Endothelial cell of umbilical vein (primary cell): Measurements from ENCODE around the gene ADCY2.

ENCODE experiments used
- POLR2A ChIP-seq: IDR thresholded peaks from 2 replicates; pipeline ENCODE4 v1.6.1; 2012; ENCODE audit warnings: low read depth, mild to moderate bottlenecking, control low read depth, low read length
- TF ChIP-seq, protein P1 (sequence below), 2 donors: IDR thresholded peaks; 1 replicate in 1 of 2; 2 replicates in 1 of 2; pipeline ENCODE4 v1.5.1; 2011; ENCODE audit warnings: low read length in 2 of 2, mild to moderate bottlenecking in 2 of 2, moderate library complexity in 2 of 2, control low read depth in 1 of 2, inconsistent platforms in 1 of 2, low read depth in 1 of 2; ENCODE audit not compliant: insufficient read depth in 1 of 2; ENCODE audit errors: extremely low read depth in 1 of 2

DNA sequence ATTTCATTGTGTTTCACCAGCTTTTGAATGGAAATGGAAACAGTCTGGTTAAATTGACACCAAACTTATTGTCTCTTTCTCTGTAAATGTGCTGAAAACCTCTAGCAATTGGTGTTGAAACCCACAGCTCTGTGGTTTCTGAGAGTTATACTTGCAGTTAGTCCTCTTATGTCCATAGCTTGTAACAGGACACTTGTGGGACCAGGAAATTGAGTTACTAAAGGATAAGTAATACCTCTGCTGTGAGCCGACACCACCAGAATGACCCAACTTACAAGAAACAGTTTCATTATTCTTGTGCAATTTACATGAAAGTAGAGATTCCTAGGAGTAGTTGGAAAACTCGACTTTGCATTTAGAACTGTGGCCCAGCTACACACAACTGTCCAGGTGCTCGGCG lies 263.5 kb downstream of the ADCY2 start:
- TF ChIP-seq POLR2A, result no peak
- TF ChIP-seq, protein P1, sequence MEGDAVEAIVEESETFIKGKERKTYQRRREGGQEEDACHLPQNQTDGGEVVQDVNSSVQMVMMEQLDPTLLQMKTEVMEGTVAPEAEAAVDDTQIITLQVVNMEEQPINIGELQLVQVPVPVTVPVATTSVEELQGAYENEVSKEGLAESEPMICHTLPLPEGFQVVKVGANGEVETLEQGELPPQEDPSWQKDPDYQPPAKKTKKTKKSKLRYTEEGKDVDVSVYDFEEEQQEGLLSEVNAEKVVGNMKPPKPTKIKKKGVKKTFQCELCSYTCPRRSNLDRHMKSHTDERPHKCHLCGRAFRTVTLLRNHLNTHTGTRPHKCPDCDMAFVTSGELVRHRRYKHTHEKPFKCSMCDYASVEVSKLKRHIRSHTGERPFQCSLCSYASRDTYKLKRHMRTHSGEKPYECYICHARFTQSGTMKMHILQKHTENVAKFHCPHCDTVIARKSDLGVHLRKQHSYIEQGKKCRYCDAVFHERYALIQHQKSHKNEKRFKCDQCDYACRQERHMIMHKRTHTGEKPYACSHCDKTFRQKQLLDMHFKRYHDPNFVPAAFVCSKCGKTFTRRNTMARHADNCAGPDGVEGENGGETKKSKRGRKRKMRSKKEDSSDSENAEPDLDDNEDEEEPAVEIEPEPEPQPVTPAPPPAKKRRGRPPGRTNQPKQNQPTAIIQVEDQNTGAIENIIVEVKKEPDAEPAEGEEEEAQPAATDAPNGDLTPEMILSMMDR (IDR thresholded peaks at IDR 0.05; ENCODE audit: extremely low read depth in 1 of 2, insufficient read depth in 1 of 2, low read depth in 1 of 2, low read length in 2 of 2), result no peak
